ENCODE results near the gene DHCR7. TPM values are rescaled to one million over a fixed set of nuclear protein-coding genes. Genes with fewer than 3 reads are reported as not detected.

Gene DHCR7
- total RNA-seq, 4 donors from 2014 or later: 5.0 to 101 (median 36.8) TPM

DNA sequence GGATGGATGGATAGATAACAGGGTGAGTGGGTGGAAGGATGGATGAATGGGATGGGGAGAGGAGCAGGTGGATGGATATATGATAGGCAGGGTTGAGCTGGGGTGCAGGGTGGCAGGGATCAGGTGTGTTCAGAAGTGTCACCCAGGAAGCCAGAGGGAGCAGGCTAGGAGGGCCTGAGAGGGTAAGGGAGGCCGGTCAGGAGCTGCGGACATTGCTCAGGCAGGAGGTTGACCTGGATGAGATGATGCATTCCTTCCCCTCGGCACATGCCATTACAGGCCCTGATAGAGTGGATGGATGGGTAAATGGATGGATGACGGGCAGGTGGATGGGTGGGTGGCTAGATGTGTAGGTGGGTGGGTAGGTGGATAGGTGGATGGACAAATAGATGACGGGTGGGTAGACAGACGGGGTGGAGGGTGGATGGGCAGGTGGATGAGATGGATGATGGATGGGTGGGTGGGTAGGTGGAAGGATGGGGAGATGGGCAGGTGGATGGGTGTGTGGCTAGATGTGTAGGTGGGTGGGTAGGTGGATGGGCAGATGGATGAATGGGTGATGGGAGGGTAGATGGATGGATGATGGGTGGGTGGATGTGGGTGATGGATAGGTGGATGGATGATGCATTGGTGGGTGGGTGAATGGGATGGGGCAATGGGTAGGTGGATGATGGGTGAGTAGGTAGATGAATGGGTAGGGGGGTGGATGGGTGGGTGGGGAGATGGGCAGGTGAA is 8.0 kb downstream of the DHCR7 start:
- DNase-seq: no peak
- TF ChIP-seq, protein P1, sequence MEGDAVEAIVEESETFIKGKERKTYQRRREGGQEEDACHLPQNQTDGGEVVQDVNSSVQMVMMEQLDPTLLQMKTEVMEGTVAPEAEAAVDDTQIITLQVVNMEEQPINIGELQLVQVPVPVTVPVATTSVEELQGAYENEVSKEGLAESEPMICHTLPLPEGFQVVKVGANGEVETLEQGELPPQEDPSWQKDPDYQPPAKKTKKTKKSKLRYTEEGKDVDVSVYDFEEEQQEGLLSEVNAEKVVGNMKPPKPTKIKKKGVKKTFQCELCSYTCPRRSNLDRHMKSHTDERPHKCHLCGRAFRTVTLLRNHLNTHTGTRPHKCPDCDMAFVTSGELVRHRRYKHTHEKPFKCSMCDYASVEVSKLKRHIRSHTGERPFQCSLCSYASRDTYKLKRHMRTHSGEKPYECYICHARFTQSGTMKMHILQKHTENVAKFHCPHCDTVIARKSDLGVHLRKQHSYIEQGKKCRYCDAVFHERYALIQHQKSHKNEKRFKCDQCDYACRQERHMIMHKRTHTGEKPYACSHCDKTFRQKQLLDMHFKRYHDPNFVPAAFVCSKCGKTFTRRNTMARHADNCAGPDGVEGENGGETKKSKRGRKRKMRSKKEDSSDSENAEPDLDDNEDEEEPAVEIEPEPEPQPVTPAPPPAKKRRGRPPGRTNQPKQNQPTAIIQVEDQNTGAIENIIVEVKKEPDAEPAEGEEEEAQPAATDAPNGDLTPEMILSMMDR (IDR thresholded peaks at IDR 0.05): no peak
- TF ChIP-seq POLR2A (IDR thresholded peaks at IDR 0.05): no peak
- H3K36me3 ChIP-seq: peaks cover 0 to 85% (median 0%) of the 10 kb centered on the region in 3 donors

DNA sequence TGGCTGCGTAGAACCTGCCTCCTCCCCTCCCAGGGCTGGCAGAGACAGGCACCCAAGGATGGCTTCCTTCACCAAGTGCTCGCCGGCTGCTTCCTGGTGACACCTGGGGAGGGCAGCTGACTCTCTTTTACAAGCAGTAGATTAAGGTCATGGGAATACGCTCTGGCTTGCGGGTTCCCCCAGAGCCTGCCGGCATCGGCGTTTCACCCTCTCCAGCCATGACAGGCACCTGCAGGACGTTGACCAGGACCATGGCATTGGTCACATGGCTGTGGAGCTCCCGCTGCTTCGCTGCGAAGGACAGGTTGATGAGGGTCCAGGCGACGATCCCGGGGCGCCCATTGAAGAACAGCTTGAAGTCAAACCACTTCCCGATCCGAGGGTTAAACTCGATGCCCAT is 9.5 kb downstream of the DHCR7 start:
- H3K27me3 ChIP-seq: no peaks in the 10 kb centered on the region
- H3K27ac ChIP-seq: no peak overlapping the region
- TF ChIP-seq, protein P1 (IDR thresholded peaks at IDR 0.05): no peak
- no peak for TF ChIP-seq POLR2A (IDR thresholded peaks at IDR 0.05)
- H3K9me3 ChIP-seq: no peaks in the 10 kb centered on the region
- H3K4me3 ChIP-seq: no peak overlapping the region
- H3K36me3 ChIP-seq: peaks cover 0 to 78% (median 0%) of the 10 kb centered on the region in 3 donors
- peaks cover 0 to 10% (median 1%) of the 10 kb centered on the region in 4 donors for H3K4me1 ChIP-seq
- DNase-seq: no peak

More for the DNA sequence above, 8.0 kb downstream of the DHCR7 start:
- Histone ChIP-seq H3K9me3 (no peaks in the 10 kb centered on the region), H3K27me3 (no peaks in the 10 kb centered on the region), H3K4me1 (no peaks in the 10 kb centered on the region), H3K4me3 (no peak overlapping the region), H3K27ac (no peak overlapping the region)

GRCh38 chr11:71437879-71438278 is 10.3 kb downstream of the DHCR7 start:
- H3K36me3 ChIP-seq: peaks cover 0 to 71% (median 0%) of the 10 kb centered on the region in 3 donors
- H3K27ac ChIP-seq: no peak overlapping the region
- no peak for TF ChIP-seq POLR2A (IDR thresholded peaks at IDR 0.05)
- TF ChIP-seq, protein P1 (IDR thresholded peaks at IDR 0.05): no peak
- H3K27me3 ChIP-seq: no peaks in the 10 kb centered on the region
- peaks cover 0 to 15% (median 1%) of the 10 kb centered on the region in 4 donors for H3K4me1 ChIP-seq
- H3K4me3 ChIP-seq: no peak overlapping the region
- DNase-seq: no peak
- no peaks in the 10 kb centered on the region for H3K9me3 ChIP-seq

DNA sequence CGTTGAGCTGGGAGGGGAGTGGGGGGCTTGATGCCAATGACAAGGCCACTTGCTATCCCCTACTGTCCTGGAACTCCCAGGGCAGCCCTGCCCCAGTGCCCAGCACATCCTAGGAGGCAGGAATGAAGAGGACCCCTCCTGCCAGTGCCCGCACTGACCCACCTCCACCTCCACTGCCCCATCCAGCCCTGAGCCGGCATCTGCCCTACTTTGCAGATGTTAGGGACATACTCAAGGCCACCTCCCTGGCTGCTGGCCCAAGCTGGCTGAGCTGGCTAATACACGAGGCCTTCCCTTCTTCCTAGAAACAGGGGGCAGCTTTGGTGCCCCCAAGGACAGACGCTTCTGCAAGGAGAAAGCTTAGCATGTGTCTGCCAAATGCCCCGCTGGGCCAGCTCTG is 10.8 kb downstream of the DHCR7 start:
- Histone ChIP-seq H3K27me3 (no peaks in the 10 kb centered on the region), H3K9me3 (no peaks in the 10 kb centered on the region), H3K4me1 (peaks cover 0 to 20% (median 1%) of the 10 kb centered on the region in 4 donors), H3K36me3 (peaks cover 0 to 66% (median 0%) of the 10 kb centered on the region in 3 donors), H3K4me3 (no peak overlapping the region), H3K27ac (no peak overlapping the region)
- DNase-seq: peak in 1 of 3 donors; percentile 47
- TF ChIP-seq, protein P1 (IDR thresholded peaks at IDR 0.05): no peak
- no peak for TF ChIP-seq POLR2A (IDR thresholded peaks at IDR 0.05)

DNA sequence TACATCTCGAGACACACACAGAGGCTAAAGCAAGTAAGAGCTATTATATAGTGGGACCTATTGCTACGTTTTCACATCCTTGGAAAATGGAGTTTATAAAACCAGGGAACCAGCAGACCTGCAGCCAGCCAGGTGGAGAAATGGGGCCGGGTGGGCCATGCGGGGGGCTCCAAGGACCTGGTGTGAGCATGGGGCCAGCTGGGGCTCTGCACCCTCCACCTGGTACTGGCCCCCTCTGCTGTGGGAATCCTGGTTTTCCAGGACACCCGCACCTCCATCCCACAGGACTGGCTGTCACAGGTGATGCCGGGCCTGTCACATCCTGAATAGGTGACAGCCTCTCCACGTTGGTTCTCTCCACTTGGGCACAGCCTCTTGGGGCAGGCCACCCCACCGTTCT is 11.3 kb downstream of the DHCR7 start:
- Histone ChIP-seq H3K36me3 (peaks cover 0 to 62% (median 0%) of the 10 kb centered on the region in 3 donors), H3K27me3 (no peaks in the 10 kb centered on the region), H3K4me3 (no peak overlapping the region), H3K27ac (no peak overlapping the region), H3K9me3 (no peaks in the 10 kb centered on the region), H3K4me1 (peaks cover 0 to 20% (median 1%) of the 10 kb centered on the region in 4 donors)
- DNase-seq: no peak
- TF ChIP-seq, protein P1 (IDR thresholded peaks at IDR 0.05): no peak
- TF ChIP-seq POLR2A (IDR thresholded peaks at IDR 0.05): no peak

Measured in Peyer's patch (tissue), 4 donors.